Lower lobe of right lung (tissue), 2 donors: ENCODE data around the gene MOCS3. TPM values are rescaled to one million over a fixed set of nuclear protein-coding genes. Genes with fewer than 3 reads are reported as not detected.

ENCODE experiments used
- ATAC-seq, 2 donors: fragments of 200-7000 bp; cut with Tn5 transposase; one replicate each; pipeline ENCODE4 v1.9.1; 2020 to 2022; ENCODE audit warnings: mild to moderate bottlenecking in 2 of 2, moderate library complexity in 2 of 2
- DNase-seq: peaks from one replicate; pipeline ENCODE4 v3.0.0-alpha.2; 2020
- H3K27ac ChIP-seq: fragments of 200-600 bp; one replicate; pipeline ENCODE4 v1.8.0; 2022
- H3K27me3 ChIP-seq: fragments of 200-600 bp; one replicate; pipeline ENCODE4 v1.8.0; 2022; ENCODE audit warnings: low read depth
- H3K36me3 ChIP-seq: fragments of 200-600 bp; one replicate; pipeline ENCODE4 v1.8.0; 2022; ENCODE audit warnings: mild to moderate bottlenecking
- H3K4me1 ChIP-seq: fragments of 200-600 bp; one replicate; pipeline ENCODE4 v1.8.0; 2022
- H3K4me3 ChIP-seq: fragments of 200-600 bp; one replicate; pipeline ENCODE4 v1.8.0; 2022; ENCODE audit warnings: mild to moderate bottlenecking
- H3K9me3 ChIP-seq: fragments of 200-600 bp; one replicate; pipeline ENCODE4 v1.8.0; 2022
- intact Hi-C: fragments of 100-400 bp; cut with DNase I; formaldehyde crosslinking; loops from one replicate; pipeline ENCODE4 v1.11.0; 2022
- total RNA-seq: library from RNA; stranded (reverse); fragmentation: NEBNext Ultra II Directional; extraction: Animal tissue kit (Norgen Biotek cat#: 25700); gene quantifications from one replicate; pipeline ENCODE4 v1.2.1, GENCODE V29; 2021
- TF ChIP-seq, protein P1 (sequence below): fragments of 200-600 bp; IDR thresholded peaks from one replicate; pipeline ENCODE4 v1.8.0; 2022; ENCODE audit warnings: antibody characterized with exemption, mild to moderate bottlenecking
- donor health status: DM: no; HTN: yes; CAD: no; lungs with severe emphysema.

The MOCS3 gene
- total RNA-seq, 1 donor from 2014 or later = 4.7 TPM

DNA sequence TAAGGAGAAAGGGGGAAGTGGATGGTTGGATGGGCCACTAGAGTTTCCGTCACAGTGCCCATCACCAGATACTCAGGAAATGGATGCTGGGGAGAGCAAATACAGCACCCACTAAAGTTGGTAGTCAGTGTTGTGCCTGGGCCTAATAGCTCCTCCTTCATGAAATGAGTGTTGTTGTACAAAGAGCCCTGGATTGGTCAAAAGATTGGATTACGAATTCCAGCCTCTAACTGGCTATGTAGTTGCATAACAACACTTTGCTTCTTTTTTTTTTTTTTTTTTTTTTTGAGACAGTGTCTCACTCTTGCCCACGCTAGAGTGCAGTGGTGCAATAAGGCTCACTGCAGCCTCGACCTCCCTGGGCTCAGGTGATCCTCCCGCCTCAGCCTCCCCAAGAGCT, 36.9 kb downstream of the MOCS3 start:
- peaks cover 22% of the 10 kb centered on the region for H3K27me3 ChIP-seq
- TF ChIP-seq, protein P1, sequence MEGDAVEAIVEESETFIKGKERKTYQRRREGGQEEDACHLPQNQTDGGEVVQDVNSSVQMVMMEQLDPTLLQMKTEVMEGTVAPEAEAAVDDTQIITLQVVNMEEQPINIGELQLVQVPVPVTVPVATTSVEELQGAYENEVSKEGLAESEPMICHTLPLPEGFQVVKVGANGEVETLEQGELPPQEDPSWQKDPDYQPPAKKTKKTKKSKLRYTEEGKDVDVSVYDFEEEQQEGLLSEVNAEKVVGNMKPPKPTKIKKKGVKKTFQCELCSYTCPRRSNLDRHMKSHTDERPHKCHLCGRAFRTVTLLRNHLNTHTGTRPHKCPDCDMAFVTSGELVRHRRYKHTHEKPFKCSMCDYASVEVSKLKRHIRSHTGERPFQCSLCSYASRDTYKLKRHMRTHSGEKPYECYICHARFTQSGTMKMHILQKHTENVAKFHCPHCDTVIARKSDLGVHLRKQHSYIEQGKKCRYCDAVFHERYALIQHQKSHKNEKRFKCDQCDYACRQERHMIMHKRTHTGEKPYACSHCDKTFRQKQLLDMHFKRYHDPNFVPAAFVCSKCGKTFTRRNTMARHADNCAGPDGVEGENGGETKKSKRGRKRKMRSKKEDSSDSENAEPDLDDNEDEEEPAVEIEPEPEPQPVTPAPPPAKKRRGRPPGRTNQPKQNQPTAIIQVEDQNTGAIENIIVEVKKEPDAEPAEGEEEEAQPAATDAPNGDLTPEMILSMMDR = no peak
- intact Hi-C loops = no loop called here
- no peaks in the 10 kb centered on the region for H3K4me1 ChIP-seq
- H3K9me3 ChIP-seq = no peaks in the 10 kb centered on the region
- H3K27ac ChIP-seq = no peak overlapping the region
- no peak for ATAC-seq
- no peak for DNase-seq
- no peak overlapping the region for H3K4me3 ChIP-seq
- no peaks in the 10 kb centered on the region for H3K36me3 ChIP-seq

DNA sequence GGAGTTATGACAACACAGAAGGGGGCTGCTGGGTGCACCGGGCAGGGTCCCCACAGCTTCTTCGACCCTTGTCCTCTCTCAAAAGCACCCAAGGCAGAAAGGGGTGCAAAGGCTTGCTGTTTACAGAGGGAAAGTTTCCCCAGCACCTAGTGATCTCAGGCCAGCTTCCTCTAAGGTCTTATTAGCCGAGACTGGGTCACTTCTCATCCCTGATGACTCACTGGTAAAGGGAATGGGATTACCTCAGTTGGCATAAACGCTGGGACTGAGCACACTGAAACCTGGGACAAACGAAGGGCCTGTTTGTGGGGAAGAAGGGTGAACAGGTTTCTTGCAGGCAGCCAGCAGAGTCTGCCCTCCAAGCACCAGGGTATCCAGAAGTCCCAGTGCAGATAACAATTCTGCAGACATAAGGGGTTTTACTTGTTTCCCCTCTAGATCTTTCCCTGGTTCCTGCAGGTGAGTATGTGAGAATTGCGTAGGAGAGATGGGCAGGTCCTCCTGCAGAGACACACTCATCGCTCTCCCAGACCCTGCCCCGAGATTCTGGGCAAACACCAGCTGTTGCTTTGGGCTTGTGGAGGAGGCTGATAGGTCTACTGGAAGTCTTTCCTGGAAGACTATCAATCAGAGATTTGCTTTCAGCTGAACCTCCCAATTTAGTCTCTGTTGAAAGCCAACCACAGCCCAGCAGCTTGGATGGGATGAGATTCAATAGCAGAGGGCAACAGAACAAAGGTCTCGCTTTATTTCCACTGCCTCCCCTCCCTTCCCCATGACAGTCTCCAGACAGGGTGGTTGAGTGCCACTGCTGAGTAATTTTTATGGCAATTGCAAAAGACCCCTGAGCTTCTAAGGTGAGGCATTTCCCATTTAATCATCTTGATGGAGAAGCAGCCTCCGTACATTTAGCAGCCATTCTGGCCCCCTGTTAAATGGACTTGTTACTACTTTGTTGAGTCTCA, 38.6 kb downstream of the MOCS3 start:
- Histone ChIP-seq H3K27ac (no peak overlapping the region), H3K36me3 (no peaks in the 10 kb centered on the region), H3K27me3 (peaks cover 14% of the 10 kb centered on the region), H3K9me3 (no peaks in the 10 kb centered on the region), H3K4me3 (no peak overlapping the region), H3K4me1 (no peaks in the 10 kb centered on the region)
- TF ChIP-seq, protein P1 = no peak
- intact Hi-C loops = no loop called here
- no peak for ATAC-seq
- no peak for DNase-seq

DNA sequence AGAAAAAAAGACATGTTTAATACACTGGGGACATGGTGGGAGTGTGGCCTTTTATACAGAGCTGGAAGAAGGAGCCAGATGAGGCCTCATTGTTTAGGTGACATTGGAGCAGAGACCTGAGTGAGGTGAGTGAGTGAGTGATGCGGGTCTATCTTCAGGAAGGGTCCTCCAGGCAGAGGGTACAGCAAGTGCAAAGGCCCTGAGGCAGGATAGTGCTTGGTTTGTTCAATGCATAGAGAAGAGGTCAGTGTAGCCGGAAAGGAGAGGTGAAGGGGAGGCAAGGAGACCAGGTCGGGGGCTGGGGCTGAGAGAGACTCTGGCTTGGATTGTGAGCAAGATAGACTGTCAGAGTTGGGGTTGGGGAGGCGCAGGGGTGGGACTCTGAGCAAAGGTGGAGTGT, 40.7 kb downstream of the MOCS3 start:
- H3K36me3 ChIP-seq = no peaks in the 10 kb centered on the region
- no peaks in the 10 kb centered on the region for H3K9me3 ChIP-seq
- H3K4me3 ChIP-seq = no peak overlapping the region
- intact Hi-C loops = no loop called here
- H3K27me3 ChIP-seq = peaks cover 7% of the 10 kb centered on the region
- ATAC-seq = no peak
- H3K4me1 ChIP-seq = no peaks in the 10 kb centered on the region
- H3K27ac ChIP-seq = no peak overlapping the region
- no peak for DNase-seq
- TF ChIP-seq, protein P1 = no peak

DNA sequence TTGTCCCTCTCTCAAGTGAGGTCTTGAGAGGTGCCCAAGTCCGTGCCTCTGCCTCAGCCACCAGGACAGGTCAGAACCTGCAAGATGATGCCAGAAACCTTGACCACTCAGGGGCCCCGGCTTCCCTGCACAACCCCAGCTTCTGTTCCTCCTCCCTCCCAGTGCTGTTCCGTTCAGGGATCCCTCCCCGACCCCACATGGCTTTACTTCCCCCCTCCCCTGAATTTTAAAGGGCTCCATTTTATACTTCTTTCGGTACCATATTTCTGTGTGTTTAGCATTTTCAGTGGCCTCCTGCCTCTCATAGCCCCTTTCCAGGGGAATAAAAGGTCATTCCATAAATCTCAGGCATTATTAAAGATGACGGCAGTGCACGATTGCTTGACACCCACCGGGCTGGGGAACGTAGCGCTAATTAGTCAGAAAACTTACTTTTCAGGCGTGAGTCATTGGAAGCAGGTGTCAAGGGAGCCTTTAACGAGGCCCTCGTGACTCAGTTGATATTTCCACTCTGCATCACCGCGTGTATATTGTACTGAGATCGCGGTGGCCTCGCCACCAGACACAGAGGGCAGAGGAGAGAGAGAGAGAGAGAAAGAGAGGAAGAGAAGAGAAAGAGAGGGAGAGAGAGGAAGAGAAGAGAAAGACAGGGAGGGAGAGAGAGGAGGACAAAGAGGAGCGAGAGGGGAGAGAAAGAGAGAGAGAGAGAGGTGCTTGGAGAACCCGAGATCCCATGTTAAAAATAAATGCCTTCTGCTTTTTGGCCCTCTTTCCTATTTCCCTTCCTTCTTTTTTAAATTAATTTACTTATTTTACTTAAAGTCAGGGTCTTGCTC, 43.0 kb downstream of the MOCS3 start:
- TF ChIP-seq, protein P1 = no peak
- ATAC-seq (no peak), DNase-seq (no peak)
- no peaks in the 10 kb centered on the region for H3K4me1 ChIP-seq
- no peak overlapping the region for H3K27ac ChIP-seq
- H3K9me3 ChIP-seq = no peaks in the 10 kb centered on the region
- peaks cover 11% of the 10 kb centered on the region for H3K27me3 ChIP-seq
- H3K4me3 ChIP-seq = no peak overlapping the region
- no peaks in the 10 kb centered on the region for H3K36me3 ChIP-seq
- intact Hi-C loops = no loop called here

DNA sequence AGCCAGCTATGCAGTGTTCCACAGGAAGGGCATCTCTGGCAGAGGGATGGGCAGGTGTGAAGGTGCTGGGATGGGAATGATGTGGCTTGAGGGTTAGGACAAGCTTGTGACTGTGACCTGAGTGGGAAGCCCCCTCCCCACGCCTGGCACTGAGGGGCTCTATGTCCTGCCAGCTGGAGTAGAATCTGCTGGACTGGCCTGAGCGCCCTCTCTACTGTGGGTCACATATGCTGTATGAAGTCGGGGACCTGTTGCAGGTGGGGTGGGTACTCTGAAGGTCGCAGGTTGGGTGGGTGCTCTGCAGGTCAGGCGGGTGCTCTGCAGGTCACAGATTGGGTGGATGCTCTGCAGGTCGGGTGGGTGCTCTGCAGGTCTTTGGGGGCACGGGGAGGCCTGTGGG, 44.0 kb downstream of the MOCS3 start:
- ATAC-seq = peak in 1 of 2 donors; percentile 18
- Histone ChIP-seq H3K4me3 (no peak overlapping the region), H3K27ac (no peak overlapping the region), H3K36me3 (no peaks in the 10 kb centered on the region), H3K27me3 (peaks cover 11% of the 10 kb centered on the region), H3K4me1 (no peaks in the 10 kb centered on the region), H3K9me3 (no peaks in the 10 kb centered on the region)
- DNase-seq = no peak
- TF ChIP-seq, protein P1 = no peak
- intact Hi-C loops = no loop called here
